RWPE2 (cell line): ENCODE data around the gene KANSL2.
A peak's percentile ranks its signal among the peaks of the same experiment; 100 is the strongest.
"Not testable (repeated sequence)": the region's sequence is repeated elsewhere in the genome, so short reads cannot be mapped to it uniquely, and the experiment has no call there.

Source experiments
- ATAC-seq: fragments of 200-7000 bp; cut with Tn5 transposase; 3 replicates; pipeline ENCODE4 v1.9.1; 2021; ENCODE audit warnings: low read depth
- DNase-seq: peaks from one replicate; pipeline ENCODE4 v3.0.0-alpha.2; 2020; ENCODE audit warnings: low spot score
- H3K27ac ChIP-seq: fragments of 450-650 bp; 2 replicates; pipeline ENCODE4 v1.5.1; 2017; ENCODE audit warnings: mild to moderate bottlenecking; ENCODE audit not compliant: poor library complexity, severe bottlenecking
- H3K27me3 ChIP-seq: fragments of 250-450 bp; sonication (Bioruptor Pico); 2 replicates; pipeline ENCODE4 v1.5.1; 2021; ENCODE audit warnings: mild to moderate bottlenecking, moderate library complexity; ENCODE audit not compliant: insufficient read depth, poor library complexity, severe bottlenecking
- H3K36me3 ChIP-seq: fragments of 250-450 bp; sonication (Bioruptor Pico); 2 replicates; pipeline ENCODE4 v1.5.1; 2020; ENCODE audit warnings: low read depth, mild to moderate bottlenecking, moderate library complexity
- H3K4me1 ChIP-seq: fragments of 250-450 bp; sonication (Bioruptor Pico); 2 replicates; pipeline ENCODE4 v1.5.1; 2021; ENCODE audit warnings: mild to moderate bottlenecking, moderate library complexity; ENCODE audit not compliant: insufficient read depth, poor library complexity, severe bottlenecking
- H3K4me3 ChIP-seq: fragments of 250-450 bp; sonication (Bioruptor Pico); 2 replicates; pipeline ENCODE4 v1.5.1; 2021; ENCODE audit warnings: mild to moderate bottlenecking, moderate library complexity; ENCODE audit not compliant: severe bottlenecking
- H3K9me3 ChIP-seq: fragments of 250-450 bp; sonication (Bioruptor Pico); 2 replicates; pipeline ENCODE4 v1.5.1; 2021; ENCODE audit warnings: mild to moderate bottlenecking, moderate library complexity; ENCODE audit not compliant: severe bottlenecking
- CTCF ChIP-seq: fragments of 450-650 bp; IDR thresholded peaks from one replicate; pipeline ENCODE4 v1.5.1; 2017; ENCODE audit warnings: mild to moderate bottlenecking, moderate library complexity; ENCODE audit not compliant: poor library complexity, severe bottlenecking

KANSL2 gene

GRCh38 chr12:48683534-48683933 is 1.5 kb upstream of the KANSL2 start:
- DNase-seq (no peak), ATAC-seq (no peak)
- no peaks in the 10 kb centered on the region for H3K27me3 ChIP-seq
- H3K4me3 ChIP-seq = no peak overlapping the region
- peaks cover 22% of the 10 kb centered on the region for H3K4me1 ChIP-seq
- TF ChIP-seq CTCF = no peak
- peaks cover 28% of the 10 kb centered on the region for H3K36me3 ChIP-seq
- no peak overlapping the region for H3K27ac ChIP-seq
- no peaks in the 10 kb centered on the region for H3K9me3 ChIP-seq

- H3K36me3 ChIP-seq = peaks cover 34% of the 10 kb centered on the region
- DNase-seq (no peak), ATAC-seq (no peak)
- H3K4me3 ChIP-seq = peak overlapping the region; percentile 84
- no peaks in the 10 kb centered on the region for H3K27me3 ChIP-seq
- H3K4me1 ChIP-seq = peaks cover 24% of the 10 kb centered on the region
- TF ChIP-seq CTCF = no peak
- no peak overlapping the region for H3K27ac ChIP-seq
- H3K9me3 ChIP-seq = no peaks in the 10 kb centered on the region
Observed at GRCh38 chr12:48682927-48683326, 889 bp upstream of the KANSL2 start.

GRCh38 chr12:48682533-48682905 is 481 bp upstream of the KANSL2 start:
- Histone ChIP-seq H3K4me1 (peaks cover 27% of the 10 kb centered on the region), H3K4me3 (peak overlapping the region; percentile 84), H3K36me3 (peaks cover 36% of the 10 kb centered on the region)
- DNase-seq, H3K27ac ChIP-seq, H3K27me3 ChIP-seq, H3K9me3 ChIP-seq, ATAC-seq: not testable (repeated sequence)

- H3K4me1 ChIP-seq = peaks cover 27% of the 10 kb centered on the region
- TF ChIP-seq CTCF = no peak
- no peak for ATAC-seq
Observed at GRCh38 chr12:48681399-48681709, 684 bp downstream of the KANSL2 start.

GRCh38 chr12:48680861-48681260 is 1.2 kb downstream of the KANSL2 start:
- DNase-seq (no peak), ATAC-seq (no peak)
- H3K27ac ChIP-seq = peak overlapping the region; percentile 53
- peaks cover 27% of the 10 kb centered on the region for H3K4me1 ChIP-seq
- no peaks in the 10 kb centered on the region for H3K27me3 ChIP-seq
- H3K9me3 ChIP-seq = no peaks in the 10 kb centered on the region
- H3K4me3 ChIP-seq = peak overlapping the region; percentile 84
- peaks cover 52% of the 10 kb centered on the region for H3K36me3 ChIP-seq
- TF ChIP-seq CTCF = no peak

More at GRCh38 chr12:48681399-48681709, 684 bp downstream of the KANSL2 start:
- H3K36me3 ChIP-seq = peaks cover 47% of the 10 kb centered on the region
- no peaks in the 10 kb centered on the region for H3K9me3 ChIP-seq
- peak overlapping the region; percentile 84 for H3K4me3 ChIP-seq
- no peaks in the 10 kb centered on the region for H3K27me3 ChIP-seq
- H3K27ac ChIP-seq = peak overlapping the region; percentile 53
- DNase-seq = no peak
